Keratinocyte (primary cell): ENCODE measurements around the gene CELSR1.

Experiments used
- EZH2 ChIP-seq: IDR thresholded peaks from one replicate; pipeline ENCODE4 v1.6.1; 2012; ENCODE audit warnings: inconsistent platforms, mild to moderate bottlenecking, low read length, moderate library complexity
- TF ChIP-seq, protein P1 (sequence below), 3 experiments: IDR thresholded peaks in 1 of 3; conservative IDR thresholded peaks in 1 of 3; optimal IDR thresholded peaks in 1 of 3; 2 replicates in 2 of 3; 3 replicates in 1 of 3; pipeline versions ENCODE3 to v1.5.1; 2011; ENCODE audit warnings: low read length in 3 of 3, mild to moderate bottlenecking in 3 of 3, moderate library complexity in 2 of 3, control low read depth in 1 of 3, inconsistent platforms in 1 of 3; ENCODE audit not compliant: insufficient read depth in 2 of 3; ENCODE audit errors: extremely low read depth in 1 of 3

- TF ChIP-seq, protein P1, sequence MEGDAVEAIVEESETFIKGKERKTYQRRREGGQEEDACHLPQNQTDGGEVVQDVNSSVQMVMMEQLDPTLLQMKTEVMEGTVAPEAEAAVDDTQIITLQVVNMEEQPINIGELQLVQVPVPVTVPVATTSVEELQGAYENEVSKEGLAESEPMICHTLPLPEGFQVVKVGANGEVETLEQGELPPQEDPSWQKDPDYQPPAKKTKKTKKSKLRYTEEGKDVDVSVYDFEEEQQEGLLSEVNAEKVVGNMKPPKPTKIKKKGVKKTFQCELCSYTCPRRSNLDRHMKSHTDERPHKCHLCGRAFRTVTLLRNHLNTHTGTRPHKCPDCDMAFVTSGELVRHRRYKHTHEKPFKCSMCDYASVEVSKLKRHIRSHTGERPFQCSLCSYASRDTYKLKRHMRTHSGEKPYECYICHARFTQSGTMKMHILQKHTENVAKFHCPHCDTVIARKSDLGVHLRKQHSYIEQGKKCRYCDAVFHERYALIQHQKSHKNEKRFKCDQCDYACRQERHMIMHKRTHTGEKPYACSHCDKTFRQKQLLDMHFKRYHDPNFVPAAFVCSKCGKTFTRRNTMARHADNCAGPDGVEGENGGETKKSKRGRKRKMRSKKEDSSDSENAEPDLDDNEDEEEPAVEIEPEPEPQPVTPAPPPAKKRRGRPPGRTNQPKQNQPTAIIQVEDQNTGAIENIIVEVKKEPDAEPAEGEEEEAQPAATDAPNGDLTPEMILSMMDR (optimal IDR thresholded peaks at IDR 0.05 in 1 of 3, IDR thresholded peaks at IDR 0.05 in 1 of 3, conservative IDR thresholded peaks at IDR 0.05 in 1 of 3; ENCODE audit: extremely low read depth in 1 of 3, insufficient read depth in 2 of 3, low read length in 3 of 3), result no peak
- TF ChIP-seq EZH2, result no peak
Observed at GRCh38 chr22:46573781-46574437, 36.5 kb upstream of the CELSR1 start.
